ENCODE measurements around the gene KLHDC8B. TPM values are rescaled to one million over a fixed set of nuclear protein-coding genes. Genes with fewer than 3 reads are reported as not detected.

The KLHDC8B gene
- total and polyA plus RNA-seq, 2 of the 4 experiments (the other 2 are of a cell fraction), result 16.3 to 16.5 TPM

GRCh38 chr3:49171119-49171774 lies at the start of gene KLHDC8B (continued):
- peak; percentile 58 for TF ChIP-seq SMC3 (IDR thresholded peaks at IDR 0.05; ENCODE audit: low read depth, low read length)
- no peak for TF ChIP-seq FOS (IDR thresholded peaks at IDR 0.05; ENCODE audit: low read depth, low read length)
- TF ChIP-seq RAD21 (IDR thresholded peaks at IDR 0.05; ENCODE audit: low read length), result peak; percentile 58
- TF ChIP-seq CHD1 (IDR thresholded peaks at IDR 0.05; ENCODE audit: low read depth, low read length), result no peak
- no peak for TF ChIP-seq POLR2A (IDR thresholded peaks at IDR 0.05; ENCODE audit: low read depth, low read length)
- TF ChIP-seq RFX5 (IDR thresholded peaks at IDR 0.05; ENCODE audit: low read depth, low read length), result no peak

- Histone ChIP-seq H2BK15ac (ENCODE audit: low read depth, low read length) (no peak overlapping the region), H4K20me1 (ENCODE audit: insufficient read depth, low read length) (peaks cover 6% of the 10 kb centered on the region), H2AFZ (replicated peaks; ENCODE audit: low read length, poor library complexity) (no peak overlapping the region), H3K9me3 (ENCODE audit: control insufficient read depth, insufficient read depth, low read length) (no peaks in the 10 kb centered on the region), H2BK5ac (ENCODE audit: low read depth, low read length, poor library complexity, severe bottlenecking) (no peak overlapping the region), H2BK20ac (ENCODE audit: low read depth, low read length) (no peak overlapping the region), H4K91ac (ENCODE audit: insufficient read depth, low read depth, low read length) (no peak overlapping the region), H3K27me3 (ENCODE audit: control insufficient read depth, insufficient read depth, low read length) (no peaks in the 10 kb centered on the region), H3K9ac (ENCODE audit: low read depth, low read length) (no peak overlapping the region), H3K4me1 (ENCODE audit: control insufficient read depth, insufficient read depth, low read length) (peaks cover 10% of the 10 kb centered on the region), H2AK9ac (replicated peaks; ENCODE audit: low read depth, low read length, poor library complexity) (no peak overlapping the region), H3K4me2 (ENCODE audit: low read depth, low read length) (no peak overlapping the region), H2AK5ac (ENCODE audit: low read depth, low read length) (no peak overlapping the region), H3K14ac (replicated peaks; ENCODE audit: low read depth, low read length) (no peak overlapping the region), H3K9me1 (ENCODE audit: insufficient read depth, low read length) (peaks cover 10% of the 10 kb centered on the region; the same call in 1 of the 2 replicates), H2BK120ac (ENCODE audit: low read depth, low read length) (no peak overlapping the region), H3K18ac (ENCODE audit: low read depth, low read length) (no peak overlapping the region), H4K5ac (ENCODE audit: low read depth, low read length) (no peak overlapping the region), H4K8ac (ENCODE audit: low read depth in 2 of 2, low read length in 2 of 2) (no peak overlapping the region), H3K4ac (ENCODE audit: low read depth, low read length) (no peak overlapping the region), H3K23ac (ENCODE audit: low read depth, low read length) (no peak overlapping the region), H3K36me3 (ENCODE audit: control insufficient read depth, insufficient read depth, low read length) (peaks cover 72% of the 10 kb centered on the region), H3K27ac (ENCODE audit: insufficient read depth, low read length) (no peak overlapping the region), H3K79me1 (ENCODE audit: low read depth in 1 of 2, low read length in 2 of 2) (peaks cover 12 to 57% of the 10 kb centered on the region in 2 experiments), H3K56ac (ENCODE audit: extremely low read depth, insufficient read depth, low read length) (no peak overlapping the region), H3K4me3 (ENCODE audit: insufficient read depth, low read depth, low read length) (no peak overlapping the region)
- 95% methylated on average over 10 of the region's 12 CpGs; no CpG with 5 or more reads in 1 of the 2 experiments for WGBS, 2 experiments (ENCODE audit: extremely low coverage in 2 of 2, insufficient read length in 1 of 2)
- no TSS peak for BruUV-seq (replicated peaks)
- dilution Hi-C loops (cut with HindIII; ENCODE audit: low sequenced_read_pairs, unreplicated experiment) (no loop called here), intact Hi-C loops (cut with micrococcal nuclease) (no loop called here), in situ Hi-C loops (cut with MboI; ENCODE audit: low sequenced_read_pairs) (no loop called here)
- ChIA-PET POLR2A (ENCODE audit: unreplicated experiment) (no interaction called here), CTCF (no interaction called here)
- DNase-seq (no peak), ATAC-seq (ENCODE audit: low read depth) (no peak)
- TF ChIP-seq FOS (IDR thresholded peaks at IDR 0.05; ENCODE audit: low read depth, low read length), result no peak
- no peak for TF ChIP-seq MXI1 (IDR thresholded peaks at IDR 0.05; ENCODE audit: borderline replicate concordance, low read depth, low read length)
- TF ChIP-seq RFX5 (IDR thresholded peaks at IDR 0.05; ENCODE audit: low read depth, low read length), result no peak
- no peak for TF ChIP-seq NFE2L2 (IDR thresholded peaks at IDR 0.05; ENCODE audit: low read depth, low read length)
Observed at GRCh38 chr3:49122022-49122421, 49.4 kb upstream of the KLHDC8B start.
